Keratinocyte (primary cell): Measurements from ENCODE around the gene FBXL14. TPM values are rescaled to one million over a fixed set of nuclear protein-coding genes. Genes with fewer than 3 reads are reported as not detected.
"Not testable (repeated sequence)": the region's sequence is repeated elsewhere in the genome, so short reads cannot be mapped to it uniquely, and the experiment has no call there.

Experiments used
- DNase-seq: peaks from one replicate; pipeline ENCODE4 v3.0.0-alpha.2; 2011; ENCODE audit warnings: low read depth, missing footprints, low spot score
- FAIRE-seq: peaks from 2 replicates; lab custom pipeline; 2011; peaks lifted over from hg19 to GRCh38; lab: Jason Lieb, UNC
- H2AFZ ChIP-seq: 2 replicates; pipeline ENCODE4 v1.6.0; 2012; ENCODE audit warnings: low read length, control low read depth, inconsistent platforms; ENCODE audit not compliant: control insufficient read depth
- H3K27ac ChIP-seq: 2 replicates; pipeline ENCODE4 v1.5.1; 2011; ENCODE audit warnings: low read length; ENCODE audit not compliant: control insufficient read depth, insufficient read depth
- H3K27me3 ChIP-seq: 3 replicates; pipeline ENCODE4 v1.6.0; 2011; ENCODE audit warnings: low read length; ENCODE audit not compliant: control insufficient read depth, insufficient read depth; ENCODE audit errors: extremely low read depth
- H3K36me3 ChIP-seq, 2 experiments: 2 replicates in 1 of 2; 3 replicates in 1 of 2; pipeline ENCODE4 v1.5.1; 2011; ENCODE audit warnings: low read length in 2 of 2, mild to moderate bottlenecking in 1 of 2; ENCODE audit not compliant: control insufficient read depth in 2 of 2, insufficient read depth in 2 of 2; ENCODE audit errors: extremely low read depth in 1 of 2
- H3K4me1 ChIP-seq: 3 replicates; pipeline ENCODE4 v1.5.1; 2011; ENCODE audit warnings: low read length; ENCODE audit not compliant: control insufficient read depth, insufficient read depth; ENCODE audit errors: extremely low read depth
- H3K4me2 ChIP-seq: 3 replicates; pipeline ENCODE4 v1.6.0; 2011; ENCODE audit warnings: low read depth, low read length; ENCODE audit not compliant: control insufficient read depth, insufficient read depth; ENCODE audit errors: extremely low read depth
- H3K4me3 ChIP-seq, 3 experiments: fragments of 200-600 bp in 1 of 3; sonication (generic) in 1 of 3; 2 replicates in 2 of 3; 3 replicates in 1 of 3; pipeline ENCODE4 v1.5.1; 2011 to 2016; ENCODE audit warnings: low read length in 3 of 3, mild to moderate bottlenecking in 3 of 3, control low read depth in 2 of 3, inconsistent platforms in 1 of 3, low read depth in 1 of 3, mixed read lengths in 1 of 3, mixed run types in 1 of 3, moderate library complexity in 1 of 3; ENCODE audit not compliant: control insufficient read depth in 2 of 3, insufficient read depth in 2 of 3; ENCODE audit errors: extremely low read depth in 1 of 3
- H3K79me2 ChIP-seq: 2 replicates; pipeline ENCODE4 v1.6.0; 2012; ENCODE audit warnings: low read length; ENCODE audit not compliant: control insufficient read depth, insufficient read depth
- H3K9ac ChIP-seq: 3 replicates; pipeline ENCODE4 v1.6.0; 2011; ENCODE audit warnings: low read length; ENCODE audit not compliant: control insufficient read depth, insufficient read depth; ENCODE audit errors: extremely low read depth
- H3K9me1 ChIP-seq: 3 replicates; pipeline ENCODE4 v1.6.0; 2011; ENCODE audit warnings: low read length; ENCODE audit not compliant: control insufficient read depth, insufficient read depth; ENCODE audit errors: extremely low read depth
- H3K9me3 ChIP-seq: 2 replicates; pipeline ENCODE4 v1.5.1; 2012; ENCODE audit warnings: low read depth, low read length; ENCODE audit not compliant: control insufficient read depth
- H4K20me1 ChIP-seq: 3 replicates; pipeline ENCODE4 v1.6.0; 2011; ENCODE audit warnings: low read length; ENCODE audit not compliant: control insufficient read depth, insufficient read depth; ENCODE audit errors: extremely low read depth
- CTCF ChIP-seq, 3 experiments: IDR thresholded peaks in 1 of 3; conservative IDR thresholded peaks in 1 of 3; optimal IDR thresholded peaks in 1 of 3; 2 replicates in 2 of 3; 3 replicates in 1 of 3; pipeline versions ENCODE3 to v1.5.1; 2011; ENCODE audit warnings: low read length in 3 of 3, mild to moderate bottlenecking in 3 of 3, moderate library complexity in 2 of 3, control low read depth in 1 of 3, inconsistent platforms in 1 of 3; ENCODE audit not compliant: insufficient read depth in 2 of 3; ENCODE audit errors: extremely low read depth in 1 of 3
- EZH2 ChIP-seq: IDR thresholded peaks from one replicate; pipeline ENCODE4 v1.6.1; 2012; ENCODE audit warnings: inconsistent platforms, mild to moderate bottlenecking, low read length, moderate library complexity
- dilution Hi-C: fragments of 300-500 bp; cut with MboI; formaldehyde crosslinking; loops from one replicate; pipeline ENCODE4 v1.7.0; 2020; ENCODE audit warnings: low sequenced_read_pairs; ENCODE audit not compliant: extremely low pct_ligation_motif_present
- polyA plus RNA-seq, 5 experiments: library from polyadenylated mRNA; depleted of rRNA in 3 of 5; stranded (reverse) in 3 of 5; stranded (forward) in 1 of 5; unstranded in 1 of 5; fragments of >200 nt; gene quantifications; 1 replicate in 1 of 5; 2 replicates in 3 of 5; 3 replicates in 1 of 5; pipeline versions ENCODE4 v1.2.1 to v1.2.3, GENCODE V29; 2011 to 2012; ENCODE audit warnings: missing spikeins in 2 of 5, low read depth in 1 of 5, low replicate concordance in 1 of 5

Gene FBXL14
- polyA plus RNA-seq, 1 donor (not counting 4 experiments of a cell fraction or from before 2014, with no cell fraction given) = 1.8 TPM

- no peak overlapping the region for H3K27ac ChIP-seq
- H3K4me1 ChIP-seq = no peaks in the 10 kb centered on the region
- H3K27me3 ChIP-seq = no peaks in the 10 kb centered on the region
- no peak overlapping the region for H2AFZ ChIP-seq
- dilution Hi-C loops = no loop called here
- peaks cover 3% of the 10 kb centered on the region for H4K20me1 ChIP-seq
- H3K36me3 ChIP-seq = no peaks in the 10 kb centered on the region
- H3K9me3 ChIP-seq = no peaks in the 10 kb centered on the region
- H3K4me3 ChIP-seq = no peak overlapping the region
- H3K4me2 ChIP-seq = no peak overlapping the region
- peaks cover 5% of the 10 kb centered on the region for H3K9me1 ChIP-seq
- peaks cover 52% of the 10 kb centered on the region for H3K79me2 ChIP-seq
- DNase-seq = no peak
- FAIRE-seq = no peak
- H3K9ac ChIP-seq = no peak overlapping the region
- TF ChIP-seq CTCF (optimal IDR thresholded peaks at IDR 0.05 in 1 of 3, IDR thresholded peaks at IDR 0.05 in 1 of 3, conservative IDR thresholded peaks at IDR 0.05 in 1 of 3; ENCODE audit: extremely low read depth in 1 of 3, insufficient read depth in 2 of 3, low read length in 3 of 3) (no peak), EZH2 (no peak)
These were observed 34.7 kb downstream of the FBXL14 start for GRCh38 chr12:1559676-1560091.

DNA sequence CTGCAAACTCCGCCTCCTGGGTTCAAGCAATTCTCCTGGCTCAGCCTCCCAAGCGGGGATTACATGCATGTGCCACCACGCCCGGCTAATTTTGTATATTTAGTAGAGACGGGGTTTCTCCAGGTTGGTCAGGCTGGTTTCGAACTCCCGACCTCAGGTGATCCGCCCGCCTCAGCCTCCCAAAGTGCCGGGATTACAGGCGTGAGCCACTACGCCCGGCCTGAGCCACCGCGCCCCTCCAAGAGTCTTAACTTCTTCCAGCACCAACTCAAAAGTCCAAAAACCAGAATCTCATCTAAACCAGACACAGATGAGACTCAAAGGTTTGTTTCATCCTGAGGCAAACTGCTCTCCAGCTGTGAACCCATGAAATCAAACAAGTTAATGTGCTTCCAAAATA is 36.3 kb downstream of the FBXL14 start:
- H3K27me3 ChIP-seq, H2AFZ ChIP-seq, H3K4me2 ChIP-seq, H3K36me3 ChIP-seq, H3K9me3 ChIP-seq, H3K4me1 ChIP-seq, H4K20me1 ChIP-seq, DNase-seq, H3K27ac ChIP-seq, H3K4me3 ChIP-seq, dilution Hi-C loops, H3K9ac ChIP-seq, FAIRE-seq, H3K9me1 ChIP-seq: not testable (repeated sequence)
- peaks cover 54% of the 10 kb centered on the region for H3K79me2 ChIP-seq
